Naive thymus-derived CD4-positive, alpha-beta T cell (primary cell): Measurements from ENCODE around the gene SHB. TPM values are rescaled to one million over a fixed set of nuclear protein-coding genes. Genes with fewer than 3 reads are reported as not detected.

Experiments used
- ATAC-seq: fragments of 150-1000 bp; cut with Tn5 transposase; 2 replicates; pipeline ENCODE4 v1.10.0; 2021; ENCODE audit warnings: mild to moderate bottlenecking, moderate library complexity
- CTCF ChIA-PET: fragments of 350-600 bp; sonication (Branson Sonifier 250); formaldehyde crosslinking; loops from one replicate; lab custom pipeline; 2021; ENCODE audit warnings: antibody characterized with exemption; lab: Charles Lee
- POLR2A ChIA-PET: fragments of 350-600 bp; sonication (Branson Sonifier 250); formaldehyde crosslinking; loops from one replicate; lab custom pipeline; 2021; ENCODE audit warnings: antibody characterized with exemption, inconsistent platforms; lab: Charles Lee
- DNase-seq, 9 donors: peaks; one replicate each; pipeline versions ENCODE4 v3.0.0 to v3.0.0-alpha.2; 2020 to 2022; ENCODE audit warnings: mixed read lengths in 1 of 9
- H3K27ac ChIP-seq: one replicate; pipeline ENCODE4 v1.7.0; 2013; ENCODE audit warnings: mild to moderate bottlenecking, low read depth, low read length, moderate library complexity
- H3K27me3 ChIP-seq, 2 donors: one replicate each; pipeline ENCODE4 v1.7.0; 2013; ENCODE audit warnings: low read length in 2 of 2, mild to moderate bottlenecking in 2 of 2, moderate library complexity in 2 of 2; ENCODE audit not compliant: control insufficient read depth in 2 of 2, insufficient read depth in 2 of 2
- H3K36me3 ChIP-seq, 3 experiments: 1 replicate in 2 of 3; 2 replicates in 1 of 3; pipeline ENCODE4 v1.7.0; 2013; ENCODE audit warnings: low read length in 3 of 3, mild to moderate bottlenecking in 3 of 3, moderate library complexity in 1 of 3; ENCODE audit not compliant: insufficient read depth in 3 of 3, control insufficient read depth in 2 of 3
- H3K4me1 ChIP-seq, 2 donors: one replicate each; pipeline ENCODE4 v1.7.0; 2013; ENCODE audit warnings: low read length in 2 of 2, mild to moderate bottlenecking in 2 of 2, moderate library complexity in 1 of 2; ENCODE audit not compliant: control insufficient read depth in 2 of 2, insufficient read depth in 2 of 2
- H3K4me3 ChIP-seq: 2 replicates; pipeline ENCODE4 v1.7.0; 2013; ENCODE audit warnings: mild to moderate bottlenecking, low read length
- H3K9me3 ChIP-seq, 3 experiments: 1 replicate in 2 of 3; 2 replicates in 1 of 3; pipeline ENCODE4 v1.7.0; 2013; ENCODE audit warnings: low read length in 3 of 3; ENCODE audit not compliant: control insufficient read depth in 2 of 3
- H3K27ac Mint-ChIP-seq, 9 donors: one replicate each; pipeline ENCODE4 v1.8.0; 2020 to 2022; ENCODE audit warnings: mixed read lengths in 9 of 9, mild to moderate bottlenecking in 8 of 9, moderate library complexity in 5 of 9, inconsistent platforms in 2 of 9
- H3K27me3 Mint-ChIP-seq, 5 donors: one replicate each; pipeline ENCODE4 v1.8.0; 2021 to 2022; ENCODE audit warnings: mixed read lengths in 5 of 5, mild to moderate bottlenecking in 1 of 5
- H3K36me3 Mint-ChIP-seq, 5 donors: one replicate each; pipeline ENCODE4 v1.8.0; 2020 to 2022; ENCODE audit warnings: mixed read lengths in 5 of 5, mild to moderate bottlenecking in 3 of 5, inconsistent platforms in 1 of 5
- H3K4me1 Mint-ChIP-seq, 7 donors: one replicate each; pipeline ENCODE4 v1.8.0; 2020 to 2022; ENCODE audit warnings: mixed read lengths in 7 of 7, mild to moderate bottlenecking in 3 of 7, inconsistent platforms in 1 of 7
- H3K4me3 Mint-ChIP-seq, 10 donors: one replicate each; pipeline ENCODE4 v1.8.0; 2020 to 2022; ENCODE audit warnings: mild to moderate bottlenecking in 10 of 10, mixed read lengths in 10 of 10, moderate library complexity in 6 of 10, inconsistent platforms in 2 of 10
- H3K9me3 Mint-ChIP-seq, 11 donors: one replicate each; pipeline ENCODE4 v1.8.0; 2020 to 2022; ENCODE audit warnings: mixed read lengths in 11 of 11, mild to moderate bottlenecking in 4 of 11, inconsistent platforms in 1 of 11, moderate library complexity in 1 of 11
- intact Hi-C, 2 donors: fragments of 100-400 bp; cut with micrococcal nuclease; formaldehyde crosslinking; loops; one replicate each; pipeline ENCODE4 v1.15.1; 2023
- polyA plus RNA-seq, 2 donors: library from polyadenylated mRNA; unstranded; fragments of 300-500 nt; fragmentation: Illumina TruSeq; gene quantifications; one replicate each; pipeline ENCODE4 v1.2.3, GENCODE V29; 2021
- total RNA-seq, 6 experiments: library from RNA in 5 of 6; stranded (reverse) in 5 of 6; gene quantifications; 1 replicate in 5 of 6; 2 replicates in 1 of 6; pipeline ENCODE4 v1.2.3 and lab custom pipeline; 2021 to 2026

SHB gene
- total and polyA plus RNA-seq, 7 experiments from 2014 or later, result 0.15 to 2.0 (median 0.68) TPM

- H3K4me3 Mint-ChIP-seq, result no peak overlapping the region
- no peak for DNase-seq
- POLR2A ChIA-PET, result no interaction called here
- H3K36me3 Mint-ChIP-seq, result peaks cover 0 to 4% (median 0%) of the 10 kb centered on the region in 5 donors
- H3K9me3 Mint-ChIP-seq, result no peaks in the 10 kb centered on the region
- intact Hi-C loops, result no loop called here
- H3K27me3 ChIP-seq, result no peaks in the 10 kb centered on the region
- CTCF ChIA-PET, result no interaction called here
- no peaks in the 10 kb centered on the region for H3K4me1 Mint-ChIP-seq
- H3K27ac Mint-ChIP-seq, result no peak overlapping the region
- H3K27ac ChIP-seq, result no peak overlapping the region
- H3K9me3 ChIP-seq, result no peaks in the 10 kb centered on the region
- H3K27me3 Mint-ChIP-seq, result no peaks in the 10 kb centered on the region
- H3K4me3 ChIP-seq, result no peak overlapping the region
- ATAC-seq, result no peak
- no peaks in the 10 kb centered on the region for H3K36me3 ChIP-seq
- H3K4me1 ChIP-seq, result no peaks in the 10 kb centered on the region
Measured at GRCh38 chr9:38019731-38020130, 49.3 kb downstream of the SHB start.

- Mint-ChIP-seq H3K4me1 (no peaks in the 10 kb centered on the region), H3K27ac (no peak overlapping the region), H3K4me3 (no peak overlapping the region), H3K9me3 (no peaks in the 10 kb centered on the region), H3K36me3 (peaks cover 0 to 4% (median 0%) of the 10 kb centered on the region in 5 donors), H3K27me3 (no peaks in the 10 kb centered on the region)
- intact Hi-C loops, result no loop called here
- DNase-seq (no peak), ATAC-seq (no peak)
- Histone ChIP-seq H3K36me3 (no peaks in the 10 kb centered on the region), H3K9me3 (no peaks in the 10 kb centered on the region), H3K4me1 (no peaks in the 10 kb centered on the region), H3K27me3 (no peaks in the 10 kb centered on the region), H3K27ac (no peak overlapping the region), H3K4me3 (no peak overlapping the region)
- ChIA-PET POLR2A (no interaction called here), CTCF (no interaction called here)
Measured at GRCh38 chr9:38018958-38019602, 49.9 kb downstream of the SHB start.

GRCh38 chr9:38018241-38018957 lies 50.6 kb downstream of the SHB start:
- ChIA-PET CTCF (no interaction called here), POLR2A (no interaction called here)
- Histone ChIP-seq H3K27ac (no peak overlapping the region), H3K4me1 (no peaks in the 10 kb centered on the region), H3K9me3 (no peaks in the 10 kb centered on the region), H3K36me3 (no peaks in the 10 kb centered on the region), H3K27me3 (no peaks in the 10 kb centered on the region), H3K4me3 (no peak overlapping the region)
- Mint-ChIP-seq H3K4me3 (no peak overlapping the region), H3K27me3 (no peaks in the 10 kb centered on the region), H3K27ac (no peak overlapping the region), H3K4me1 (no peaks in the 10 kb centered on the region), H3K36me3 (peaks cover 0 to 4% (median 0%) of the 10 kb centered on the region in 5 donors), H3K9me3 (no peaks in the 10 kb centered on the region)
- intact Hi-C loops, result no loop called here
- DNase-seq (no peak), ATAC-seq (no peak)

GRCh38 chr9:38017885-38018186 lies 51.2 kb downstream of the SHB start:
- Mint-ChIP-seq H3K27me3 (no peaks in the 10 kb centered on the region), H3K4me1 (no peaks in the 10 kb centered on the region), H3K27ac (no peak overlapping the region), H3K36me3 (peaks cover 0 to 4% (median 0%) of the 10 kb centered on the region in 5 donors), H3K9me3 (no peaks in the 10 kb centered on the region), H3K4me3 (no peak overlapping the region)
- DNase-seq (no peak), ATAC-seq (no peak)
- intact Hi-C loops, result no loop called here
- no peaks in the 10 kb centered on the region for H3K9me3 ChIP-seq
- POLR2A ChIA-PET, result no interaction called here
- no peaks in the 10 kb centered on the region for H3K27me3 ChIP-seq
- H3K27ac ChIP-seq, result no peak overlapping the region
- no peaks in the 10 kb centered on the region for H3K4me1 ChIP-seq
- no peak overlapping the region for H3K4me3 ChIP-seq
- H3K36me3 ChIP-seq, result no peaks in the 10 kb centered on the region
- CTCF ChIA-PET, result no interaction called here

- Histone ChIP-seq H3K36me3 (no peaks in the 10 kb centered on the region), H3K27ac (no peak overlapping the region), H3K4me1 (no peaks in the 10 kb centered on the region), H3K9me3 (no peaks in the 10 kb centered on the region), H3K27me3 (no peaks in the 10 kb centered on the region), H3K4me3 (no peak overlapping the region)
- ChIA-PET POLR2A (no interaction called here), CTCF (no interaction called here)
- intact Hi-C loops, result no loop called here
- Mint-ChIP-seq H3K36me3 (peaks cover 0 to 4% (median 0%) of the 10 kb centered on the region in 5 donors), H3K4me1 (no peaks in the 10 kb centered on the region), H3K27ac (no peak overlapping the region), H3K27me3 (no peaks in the 10 kb centered on the region), H3K4me3 (no peak overlapping the region), H3K9me3 (no peaks in the 10 kb centered on the region)
- no peak for ATAC-seq
- DNase-seq, result no peak
Measured at GRCh38 chr9:38017149-38017884, 51.7 kb downstream of the SHB start.

- H3K36me3 ChIP-seq, result no peaks in the 10 kb centered on the region
- H3K4me1 ChIP-seq, result no peaks in the 10 kb centered on the region
- no peak overlapping the region for H3K4me3 ChIP-seq
- Mint-ChIP-seq H3K4me3 (no peak overlapping the region), H3K36me3 (peaks cover 0 to 4% (median 0%) of the 10 kb centered on the region in 5 donors), H3K27ac (peak overlapping the region in 1 of 9 donors; percentile 21), H3K4me1 (no peaks in the 10 kb centered on the region), H3K27me3 (no peaks in the 10 kb centered on the region), H3K9me3 (no peaks in the 10 kb centered on the region)
- DNase-seq (no peak), ATAC-seq (no peak)
- H3K27ac ChIP-seq, result no peak overlapping the region
- no peaks in the 10 kb centered on the region for H3K27me3 ChIP-seq
- intact Hi-C loops, result no loop called here
- ChIA-PET CTCF (no interaction called here), POLR2A (no interaction called here)
- no peaks in the 10 kb centered on the region for H3K9me3 ChIP-seq
Measured at GRCh38 chr9:38016375-38017135, 52.5 kb downstream of the SHB start.
